H1 (cell line): ENCODE measurements around the gene SIK3. TPM values are rescaled to one million over a fixed set of nuclear protein-coding genes. Genes with fewer than 3 reads are reported as not detected.

Experiments
- PHF8 ChIP-seq: fragments of 200-600 bp; sonication (generic); conservative IDR thresholded peaks from 2 replicates; pipeline ENCODE4 v1.7.1; 2012; ENCODE audit warnings: low read depth, mild to moderate bottlenecking, inconsistent platforms, low read length, moderate library complexity
- RFX5 ChIP-seq: IDR thresholded peaks from 2 replicates; pipeline ENCODE4 v1.6.1; 2011; ENCODE audit warnings: low read depth, low read length, improper control_type of control experiment, borderline replicate concordance
- SIX5 ChIP-seq: IDR thresholded peaks from 2 replicates; pipeline ENCODE4 v1.6.1; 2011; ENCODE audit warnings: mild to moderate bottlenecking, low read depth, low read length
- SP1 ChIP-seq: IDR thresholded peaks from 2 replicates; pipeline ENCODE4 v1.6.1; 2011; ENCODE audit warnings: low read depth, low read length
- ZNF274 ChIP-seq: IDR thresholded peaks from 2 replicates; pipeline ENCODE4 v1.7.0; 2012; ENCODE audit warnings: low read length, borderline replicate concordance; ENCODE audit errors: extremely low read depth
- polyA plus RNA-seq, 7 experiments: library from polyadenylated mRNA; depleted of rRNA in 3 of 7; stranded (reverse) in 5 of 7; unstranded in 2 of 7; fragments of >200 nt in 5 of 7; fragments of 200-250 nt in 2 of 7; gene quantifications; 1 replicate in 5 of 7; 2 replicates in 1 of 7; 4 replicates in 1 of 7; pipeline versions ENCODE4 v1.2.1 to v1.2.3, GENCODE V29; 2011 to 2013; ENCODE audit warnings: missing spikeins in 2 of 7, mixed read lengths in 2 of 7
- total RNA-seq: library from RNA; stranded (reverse); fragmentation: NEBNext Ultra II Directional; extraction: Animal tissue kit (Norgen Biotek cat#: 25700); gene quantifications from 2 replicates; pipeline ENCODE4 v1.2.1, GENCODE V29; 2021
- TF ChIP-seq, protein P1 (sequence below): fragments of 300-600 bp; sonication (generic); IDR thresholded peaks from 2 replicates; pipeline ENCODE4 v1.7.1; 2012; ENCODE audit warnings: low read length, moderate library complexity, mild to moderate bottlenecking, inconsistent platforms; ENCODE audit not compliant: insufficient replicate concordance

The SIK3 gene
- total and polyA plus RNA-seq, 2 of the 8 experiments (the other 6 are each of a cell fraction or from before 2014, with no cell fraction given), result 19.9 to 32.1 TPM

DNA sequence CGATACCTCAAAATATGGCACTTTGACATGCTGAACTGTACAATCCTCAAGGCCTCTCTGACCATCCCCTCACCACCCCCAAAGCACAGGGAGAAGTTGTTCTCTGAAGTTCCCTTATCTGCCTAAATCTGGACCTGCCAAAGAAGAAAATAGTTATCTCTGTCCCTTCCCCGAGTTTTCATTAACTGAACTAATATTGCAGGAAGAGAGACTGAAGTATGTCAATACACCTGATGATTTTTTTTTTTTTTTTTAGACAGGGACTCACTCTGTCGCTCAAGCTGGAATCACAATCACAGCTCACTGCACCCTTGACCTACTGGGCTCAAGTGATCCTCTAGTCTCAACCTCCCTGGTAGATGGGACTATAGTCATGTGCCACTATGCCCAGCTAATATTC is 75.0 kb downstream of the SIK3 start (continued):
- TF ChIP-seq, protein P1, sequence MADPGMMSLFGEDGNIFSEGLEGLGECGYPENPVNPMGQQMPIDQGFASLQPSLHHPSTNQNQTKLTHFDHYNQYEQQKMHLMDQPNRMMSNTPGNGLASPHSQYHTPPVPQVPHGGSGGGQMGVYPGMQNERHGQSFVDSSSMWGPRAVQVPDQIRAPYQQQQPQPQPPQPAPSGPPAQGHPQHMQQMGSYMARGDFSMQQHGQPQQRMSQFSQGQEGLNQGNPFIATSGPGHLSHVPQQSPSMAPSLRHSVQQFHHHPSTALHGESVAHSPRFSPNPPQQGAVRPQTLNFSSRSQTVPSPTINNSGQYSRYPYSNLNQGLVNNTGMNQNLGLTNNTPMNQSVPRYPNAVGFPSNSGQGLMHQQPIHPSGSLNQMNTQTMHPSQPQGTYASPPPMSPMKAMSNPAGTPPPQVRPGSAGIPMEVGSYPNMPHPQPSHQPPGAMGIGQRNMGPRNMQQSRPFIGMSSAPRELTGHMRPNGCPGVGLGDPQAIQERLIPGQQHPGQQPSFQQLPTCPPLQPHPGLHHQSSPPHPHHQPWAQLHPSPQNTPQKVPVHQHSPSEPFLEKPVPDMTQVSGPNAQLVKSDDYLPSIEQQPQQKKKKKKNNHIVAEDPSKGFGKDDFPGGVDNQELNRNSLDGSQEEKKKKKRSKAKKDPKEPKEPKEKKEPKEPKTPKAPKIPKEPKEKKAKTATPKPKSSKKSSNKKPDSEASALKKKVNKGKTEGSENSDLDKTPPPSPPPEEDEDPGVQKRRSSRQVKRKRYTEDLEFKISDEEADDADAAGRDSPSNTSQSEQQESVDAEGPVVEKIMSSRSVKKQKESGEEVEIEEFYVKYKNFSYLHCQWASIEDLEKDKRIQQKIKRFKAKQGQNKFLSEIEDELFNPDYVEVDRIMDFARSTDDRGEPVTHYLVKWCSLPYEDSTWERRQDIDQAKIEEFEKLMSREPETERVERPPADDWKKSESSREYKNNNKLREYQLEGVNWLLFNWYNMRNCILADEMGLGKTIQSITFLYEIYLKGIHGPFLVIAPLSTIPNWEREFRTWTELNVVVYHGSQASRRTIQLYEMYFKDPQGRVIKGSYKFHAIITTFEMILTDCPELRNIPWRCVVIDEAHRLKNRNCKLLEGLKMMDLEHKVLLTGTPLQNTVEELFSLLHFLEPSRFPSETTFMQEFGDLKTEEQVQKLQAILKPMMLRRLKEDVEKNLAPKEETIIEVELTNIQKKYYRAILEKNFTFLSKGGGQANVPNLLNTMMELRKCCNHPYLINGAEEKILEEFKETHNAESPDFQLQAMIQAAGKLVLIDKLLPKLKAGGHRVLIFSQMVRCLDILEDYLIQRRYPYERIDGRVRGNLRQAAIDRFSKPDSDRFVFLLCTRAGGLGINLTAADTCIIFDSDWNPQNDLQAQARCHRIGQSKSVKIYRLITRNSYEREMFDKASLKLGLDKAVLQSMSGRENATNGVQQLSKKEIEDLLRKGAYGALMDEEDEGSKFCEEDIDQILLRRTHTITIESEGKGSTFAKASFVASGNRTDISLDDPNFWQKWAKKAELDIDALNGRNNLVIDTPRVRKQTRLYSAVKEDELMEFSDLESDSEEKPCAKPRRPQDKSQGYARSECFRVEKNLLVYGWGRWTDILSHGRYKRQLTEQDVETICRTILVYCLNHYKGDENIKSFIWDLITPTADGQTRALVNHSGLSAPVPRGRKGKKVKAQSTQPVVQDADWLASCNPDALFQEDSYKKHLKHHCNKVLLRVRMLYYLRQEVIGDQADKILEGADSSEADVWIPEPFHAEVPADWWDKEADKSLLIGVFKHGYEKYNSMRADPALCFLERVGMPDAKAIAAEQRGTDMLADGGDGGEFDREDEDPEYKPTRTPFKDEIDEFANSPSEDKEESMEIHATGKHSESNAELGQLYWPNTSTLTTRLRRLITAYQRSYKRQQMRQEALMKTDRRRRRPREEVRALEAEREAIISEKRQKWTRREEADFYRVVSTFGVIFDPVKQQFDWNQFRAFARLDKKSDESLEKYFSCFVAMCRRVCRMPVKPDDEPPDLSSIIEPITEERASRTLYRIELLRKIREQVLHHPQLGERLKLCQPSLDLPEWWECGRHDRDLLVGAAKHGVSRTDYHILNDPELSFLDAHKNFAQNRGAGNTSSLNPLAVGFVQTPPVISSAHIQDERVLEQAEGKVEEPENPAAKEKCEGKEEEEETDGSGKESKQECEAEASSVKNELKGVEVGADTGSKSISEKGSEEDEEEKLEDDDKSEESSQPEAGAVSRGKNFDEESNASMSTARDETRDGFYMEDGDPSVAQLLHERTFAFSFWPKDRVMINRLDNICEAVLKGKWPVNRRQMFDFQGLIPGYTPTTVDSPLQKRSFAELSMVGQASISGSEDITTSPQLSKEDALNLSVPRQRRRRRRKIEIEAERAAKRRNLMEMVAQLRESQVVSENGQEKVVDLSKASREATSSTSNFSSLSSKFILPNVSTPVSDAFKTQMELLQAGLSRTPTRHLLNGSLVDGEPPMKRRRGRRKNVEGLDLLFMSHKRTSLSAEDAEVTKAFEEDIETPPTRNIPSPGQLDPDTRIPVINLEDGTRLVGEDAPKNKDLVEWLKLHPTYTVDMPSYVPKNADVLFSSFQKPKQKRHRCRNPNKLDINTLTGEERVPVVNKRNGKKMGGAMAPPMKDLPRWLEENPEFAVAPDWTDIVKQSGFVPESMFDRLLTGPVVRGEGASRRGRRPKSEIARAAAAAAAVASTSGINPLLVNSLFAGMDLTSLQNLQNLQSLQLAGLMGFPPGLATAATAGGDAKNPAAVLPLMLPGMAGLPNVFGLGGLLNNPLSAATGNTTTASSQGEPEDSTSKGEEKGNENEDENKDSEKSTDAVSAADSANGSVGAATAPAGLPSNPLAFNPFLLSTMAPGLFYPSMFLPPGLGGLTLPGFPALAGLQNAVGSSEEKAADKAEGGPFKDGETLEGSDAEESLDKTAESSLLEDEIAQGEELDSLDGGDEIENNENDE, result no peak
- TF ChIP-seq RFX5, result no peak
- TF ChIP-seq PHF8, result no peak
- TF ChIP-seq ZNF274, result no peak
- TF ChIP-seq SIX5, result no peak
- TF ChIP-seq SP1, result no peak
